ENCODE results near the gene TM9SF4. TPM values are rescaled to one million over a fixed set of nuclear protein-coding genes. Genes with fewer than 3 reads are reported as not detected.

Gene TM9SF4
- total and polyA plus RNA-seq, 8 donors, result 56.2 to 63.5 (median 60.1) TPM

DNA sequence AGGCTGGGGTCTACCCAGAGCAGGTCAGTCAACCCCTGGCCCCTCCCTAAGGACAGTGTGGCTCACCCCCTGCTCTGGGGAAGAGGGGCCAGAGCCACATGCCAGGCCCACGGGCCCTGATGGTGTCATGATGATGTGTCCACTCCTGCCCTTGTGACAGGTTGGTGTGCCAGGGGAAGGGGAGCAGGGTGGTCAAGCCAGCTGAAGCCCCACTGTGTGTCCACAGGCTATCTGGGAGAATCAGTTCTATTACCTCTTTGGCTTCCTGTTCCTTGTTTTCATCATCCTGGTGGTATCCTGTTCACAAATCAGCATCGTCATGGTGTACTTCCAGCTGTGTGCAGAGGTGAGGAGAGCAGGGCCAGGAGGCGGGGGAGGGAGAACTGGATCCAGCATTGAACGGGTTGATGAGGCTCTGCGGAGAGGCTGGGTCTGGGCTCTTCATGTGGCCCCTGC is 50.3 kb downstream of the TM9SF4 start:
- DNase-seq (no peak), ATAC-seq (no peak)
- H3K4me1 ChIP-seq, result peaks cover 3 to 23% of the 10 kb centered on the region in 2 donors
- no peaks in the 10 kb centered on the region for H3K9me3 ChIP-seq
- intact Hi-C loops (cut with DNase I), result no loop called here
- H3K27ac ChIP-seq, result no peak overlapping the region
- TF ChIP-seq, protein P1, sequence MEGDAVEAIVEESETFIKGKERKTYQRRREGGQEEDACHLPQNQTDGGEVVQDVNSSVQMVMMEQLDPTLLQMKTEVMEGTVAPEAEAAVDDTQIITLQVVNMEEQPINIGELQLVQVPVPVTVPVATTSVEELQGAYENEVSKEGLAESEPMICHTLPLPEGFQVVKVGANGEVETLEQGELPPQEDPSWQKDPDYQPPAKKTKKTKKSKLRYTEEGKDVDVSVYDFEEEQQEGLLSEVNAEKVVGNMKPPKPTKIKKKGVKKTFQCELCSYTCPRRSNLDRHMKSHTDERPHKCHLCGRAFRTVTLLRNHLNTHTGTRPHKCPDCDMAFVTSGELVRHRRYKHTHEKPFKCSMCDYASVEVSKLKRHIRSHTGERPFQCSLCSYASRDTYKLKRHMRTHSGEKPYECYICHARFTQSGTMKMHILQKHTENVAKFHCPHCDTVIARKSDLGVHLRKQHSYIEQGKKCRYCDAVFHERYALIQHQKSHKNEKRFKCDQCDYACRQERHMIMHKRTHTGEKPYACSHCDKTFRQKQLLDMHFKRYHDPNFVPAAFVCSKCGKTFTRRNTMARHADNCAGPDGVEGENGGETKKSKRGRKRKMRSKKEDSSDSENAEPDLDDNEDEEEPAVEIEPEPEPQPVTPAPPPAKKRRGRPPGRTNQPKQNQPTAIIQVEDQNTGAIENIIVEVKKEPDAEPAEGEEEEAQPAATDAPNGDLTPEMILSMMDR (IDR thresholded peaks at IDR 0.05), result no peak
- no peaks in the 10 kb centered on the region for H3K27me3 ChIP-seq
- no peak overlapping the region for H3K4me3 ChIP-seq
- peaks cover 0 to 82% of the 10 kb centered on the region in 2 donors for H3K36me3 ChIP-seq

GRCh38 chr20:32160341-32160740 is 50.8 kb downstream of the TM9SF4 start:
- H3K27me3 ChIP-seq, result no peaks in the 10 kb centered on the region
- H3K9me3 ChIP-seq, result no peaks in the 10 kb centered on the region
- peaks cover 0 to 17% of the 10 kb centered on the region in 2 donors for H3K4me1 ChIP-seq
- H3K36me3 ChIP-seq, result peaks cover 0 to 87% of the 10 kb centered on the region in 2 donors
- intact Hi-C loops (cut with DNase I), result no loop called here
- no peak for DNase-seq
- TF ChIP-seq, protein P1 (IDR thresholded peaks at IDR 0.05), result no peak
- no peak overlapping the region for H3K4me3 ChIP-seq
- no peak for ATAC-seq
- H3K27ac ChIP-seq, result no peak overlapping the region

DNA sequence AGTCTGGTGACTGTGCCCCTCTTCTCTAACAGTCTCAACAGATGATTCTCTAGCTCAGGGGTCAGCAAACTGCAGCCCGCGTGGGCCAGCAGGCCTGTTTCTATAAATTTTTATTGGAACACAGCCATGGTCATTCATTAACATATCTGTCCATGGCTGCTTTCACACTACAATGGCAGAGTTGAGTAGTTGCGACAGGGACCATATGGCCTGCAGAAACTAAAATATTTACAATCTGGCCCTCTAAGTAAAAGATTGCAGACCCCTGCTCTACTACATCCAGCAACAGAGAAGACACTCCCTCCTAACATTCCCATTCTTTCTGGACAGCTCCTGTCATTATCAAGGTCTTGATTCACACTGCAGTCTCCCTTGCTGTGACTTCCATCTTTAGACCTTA is 52.8 kb downstream of the TM9SF4 start:
- H3K27me3 ChIP-seq, result no peaks in the 10 kb centered on the region
- no peak overlapping the region for H3K4me3 ChIP-seq
- intact Hi-C loops (cut with DNase I), result no loop called here
- H3K4me1 ChIP-seq, result peaks cover 0 to under 1% of the 10 kb centered on the region in 2 donors
- H3K9me3 ChIP-seq, result no peaks in the 10 kb centered on the region
- H3K36me3 ChIP-seq, result peaks cover 0 to 100% of the 10 kb centered on the region in 2 donors
- H3K27ac ChIP-seq, result no peak overlapping the region
- TF ChIP-seq, protein P1 (IDR thresholded peaks at IDR 0.05), result no peak
- ATAC-seq (no peak), DNase-seq (peak in 1 of 4 donors; percentile 27)

DNA sequence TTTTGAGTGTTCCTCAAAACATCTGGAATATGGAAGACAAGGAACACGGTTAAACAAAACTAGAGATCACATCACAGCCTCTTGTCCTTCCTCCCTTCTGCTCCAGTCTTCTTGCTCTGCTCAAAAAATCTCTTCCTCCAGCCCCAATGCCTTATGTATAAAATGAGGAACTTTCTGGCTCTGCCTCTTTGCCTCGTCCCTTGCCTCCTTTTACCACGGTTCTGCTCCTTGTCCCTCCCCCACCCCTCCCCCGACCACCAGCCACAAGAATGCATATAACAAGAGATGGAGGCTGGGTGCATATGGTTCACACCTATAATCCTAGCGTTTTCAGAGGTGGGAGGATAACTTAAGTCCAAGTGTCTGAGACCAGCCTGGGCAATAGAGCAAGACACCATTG is 54.4 kb downstream of the TM9SF4 start:
- ATAC-seq, result no peak
- Histone ChIP-seq H3K27me3 (no peaks in the 10 kb centered on the region), H3K4me1 (no peaks in the 10 kb centered on the region), H3K27ac (no peak overlapping the region), H3K9me3 (no peaks in the 10 kb centered on the region), H3K4me3 (no peak overlapping the region), H3K36me3 (peaks cover 0 to 90% of the 10 kb centered on the region in 2 donors)
- intact Hi-C loops (cut with DNase I), result no loop called here
- TF ChIP-seq, protein P1 (IDR thresholded peaks at IDR 0.05), result no peak
- DNase-seq, result no peak

DNA sequence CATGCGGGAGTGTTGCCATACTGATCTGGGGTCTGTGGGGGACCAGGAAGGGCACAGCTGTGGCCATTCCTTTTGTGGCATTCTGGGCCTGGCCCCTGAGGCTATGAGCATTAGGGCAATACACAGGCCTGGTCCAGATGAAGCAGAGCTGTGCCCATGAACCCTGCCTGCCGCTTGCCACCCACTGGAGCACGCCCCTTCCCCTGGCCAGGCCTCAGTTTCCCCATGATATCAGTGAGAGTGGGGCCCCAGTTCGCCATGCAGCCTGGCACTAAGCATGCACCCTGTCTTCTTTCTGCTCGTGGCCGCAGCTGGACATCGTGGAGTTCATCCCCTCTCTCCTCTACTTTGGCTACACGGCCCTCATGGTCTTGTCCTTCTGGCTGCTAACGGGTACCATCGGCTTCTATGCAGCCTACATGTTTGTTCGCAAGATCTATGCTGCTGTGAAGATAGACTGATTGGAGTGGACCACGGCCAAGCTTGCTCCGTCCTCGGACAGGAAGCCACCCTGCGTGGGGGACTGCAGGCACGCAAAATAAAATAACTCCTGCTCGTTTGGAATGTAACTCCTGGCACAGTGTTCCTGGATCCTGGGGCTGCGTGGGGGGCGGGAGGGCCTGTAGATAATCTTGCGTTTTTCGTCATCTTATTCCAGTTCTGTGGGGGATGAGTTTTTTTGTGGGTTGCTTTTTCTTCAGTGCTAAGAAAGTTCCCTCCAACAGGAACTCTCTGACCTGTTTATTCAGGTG is 55.6 kb downstream of the TM9SF4 start:
- no peaks in the 10 kb centered on the region for H3K4me1 ChIP-seq
- ATAC-seq (no peak), DNase-seq (no peak)
- H3K36me3 ChIP-seq, result peaks cover 0 to 78% of the 10 kb centered on the region in 2 donors
- H3K27me3 ChIP-seq, result no peaks in the 10 kb centered on the region
- no peaks in the 10 kb centered on the region for H3K9me3 ChIP-seq
- H3K27ac ChIP-seq, result no peak overlapping the region
- intact Hi-C loops (cut with DNase I), result no loop called here
- no peak overlapping the region for H3K4me3 ChIP-seq
- TF ChIP-seq, protein P1 (IDR thresholded peaks at IDR 0.05), result no peak
